H9 (cell line): ENCODE results near the gene P2RY4. TPM values are rescaled to one million over a fixed set of nuclear protein-coding genes. Genes with fewer than 3 reads are reported as not detected.

Experiments used
- DNase-seq: peaks from one replicate; pipeline ENCODE4 v3.0.0-alpha.2; 2017
- H2AFZ ChIP-seq: one replicate; pipeline ENCODE4 v1.6.1; 2013; ENCODE audit warnings: mild to moderate bottlenecking, low read length, control low read depth, moderate library complexity
- H2AK5ac ChIP-seq: 2 replicates; pipeline ENCODE4 v1.6.1; 2013; ENCODE audit warnings: low read length, control low read depth, mixed read lengths; ENCODE audit not compliant: insufficient read length
- H2BK120ac ChIP-seq: one replicate; pipeline ENCODE4 v1.6.1; 2013; ENCODE audit warnings: low read depth, mild to moderate bottlenecking, low read length, control low read depth, inconsistent platforms; ENCODE audit not compliant: poor library complexity, severe bottlenecking
- H2BK12ac ChIP-seq: 2 replicates; pipeline ENCODE4 v1.6.1; 2013; ENCODE audit warnings: low read length, control low read depth, mixed read lengths, low read depth; ENCODE audit not compliant: insufficient read length
- H2BK15ac ChIP-seq: 2 replicates; pipeline ENCODE4 v1.6.1; 2013; ENCODE audit warnings: low read depth, low read length, control low read depth
- H2BK20ac ChIP-seq: one replicate; pipeline ENCODE4 v1.6.1; 2013; ENCODE audit warnings: low read depth, mild to moderate bottlenecking, low read length, control low read depth, inconsistent platforms; ENCODE audit not compliant: poor library complexity, severe bottlenecking
- H2BK5ac ChIP-seq: 2 replicates; pipeline ENCODE4 v1.6.1; 2013; ENCODE audit warnings: low read length, control low read depth, mixed read lengths; ENCODE audit not compliant: insufficient read length
- H3K14ac ChIP-seq: 2 replicates; pipeline ENCODE4 v1.6.1; 2013; ENCODE audit warnings: low read length, control low read depth; ENCODE audit not compliant: insufficient read depth
- H3K18ac ChIP-seq: 2 replicates; pipeline ENCODE4 v1.6.1; 2013; ENCODE audit warnings: low read depth, mild to moderate bottlenecking, mixed read lengths, low read length, control low read depth; ENCODE audit not compliant: insufficient read length
- H3K23ac ChIP-seq: 2 replicates; pipeline ENCODE4 v1.6.1; 2013; ENCODE audit warnings: low read length, control low read depth, mixed read lengths, low read depth; ENCODE audit not compliant: insufficient read length
- H3K23me2 ChIP-seq: 2 replicates; pipeline ENCODE4 v1.6.1; 2013; ENCODE audit warnings: low read depth, mild to moderate bottlenecking, mixed read lengths, low read length, control low read depth; ENCODE audit not compliant: insufficient read length, poor library complexity, severe bottlenecking
- H3K27ac ChIP-seq: 2 replicates; pipeline ENCODE4 v1.5.1; 2013; ENCODE audit warnings: low read length, control low read depth, mixed read lengths, low read depth; ENCODE audit not compliant: insufficient read length
- H3K27me3 ChIP-seq: 2 replicates; pipeline ENCODE4 v1.6.1; 2013; ENCODE audit warnings: low read length, control low read depth, inconsistent platforms; ENCODE audit not compliant: insufficient read depth
- H3K4ac ChIP-seq: 2 replicates; pipeline ENCODE4 v1.6.1; 2013; ENCODE audit warnings: low read depth, mild to moderate bottlenecking, control low read depth, inconsistent platforms, low read length, moderate library complexity
- H3K4me1 ChIP-seq: 2 replicates; pipeline ENCODE4 v1.6.1; 2013; ENCODE audit warnings: low read length, control low read depth, inconsistent platforms; ENCODE audit not compliant: insufficient read depth
- H3K4me2 ChIP-seq: 2 replicates; pipeline ENCODE4 v1.6.1; 2013; ENCODE audit warnings: low read length, control low read depth, mixed read lengths; ENCODE audit not compliant: insufficient read length, insufficient read depth
- H3K56ac ChIP-seq: 2 replicates; pipeline ENCODE4 v1.6.1; 2013; ENCODE audit warnings: low read depth, mild to moderate bottlenecking, mixed read lengths, low read length, control low read depth; ENCODE audit not compliant: insufficient read length
- H3K79me1 ChIP-seq: 2 replicates; pipeline ENCODE4 v1.6.1; 2013; ENCODE audit warnings: low read depth, mild to moderate bottlenecking, moderate library complexity, low read length, control low read depth, inconsistent platforms; ENCODE audit not compliant: insufficient read depth, poor library complexity, severe bottlenecking
- H3K79me2 ChIP-seq: 2 replicates; pipeline ENCODE4 v1.6.1; 2013; ENCODE audit warnings: low read length, control low read depth, inconsistent platforms; ENCODE audit not compliant: insufficient read depth
- H3K9ac ChIP-seq: 2 replicates; pipeline ENCODE4 v1.6.1; 2013; ENCODE audit warnings: low read length, control low read depth, mixed read lengths; ENCODE audit not compliant: insufficient read length; ENCODE audit errors: extremely low read depth
- H3K9me3 ChIP-seq: one replicate; pipeline ENCODE4 v1.6.1; 2013; ENCODE audit warnings: low read depth, low read length, inconsistent platforms; ENCODE audit not compliant: control insufficient read depth
- H3T11ph ChIP-seq: one replicate; pipeline ENCODE4 v1.6.1; 2013; ENCODE audit warnings: mild to moderate bottlenecking, low read length, control low read depth, inconsistent platforms
- H4K20me1 ChIP-seq: one replicate; pipeline ENCODE4 v1.6.1; 2013; ENCODE audit not compliant: control insufficient read depth, insufficient read length, insufficient read depth
- H4K5ac ChIP-seq: 2 replicates; pipeline ENCODE4 v1.6.1; 2013; ENCODE audit warnings: low read depth, mild to moderate bottlenecking, mixed read lengths, low read length, control low read depth; ENCODE audit not compliant: insufficient read length
- H4K8ac ChIP-seq: replicated peaks from 2 replicates; pipeline ENCODE4 v1.6.1; 2013; ENCODE audit warnings: low read length, control low read depth, mixed read lengths, low read depth; ENCODE audit not compliant: insufficient read length
- H4K91ac ChIP-seq: 2 replicates; pipeline ENCODE4 v1.6.1; 2013; ENCODE audit warnings: low read depth, mild to moderate bottlenecking, moderate library complexity, mixed read lengths, low read length, control low read depth; ENCODE audit not compliant: insufficient read length
- H3K27ac Mint-ChIP-seq, 3 experiments: 2 replicates in 2 of 3; 3 replicates in 1 of 3; pipeline ENCODE4 v1.8.0; 2020 to 2021; ENCODE audit warnings: mixed read lengths in 3 of 3, mild to moderate bottlenecking in 1 of 3, moderate library complexity in 1 of 3
- H3K27me3 Mint-ChIP-seq: 2 replicates; pipeline ENCODE4 v1.8.0; 2021; ENCODE audit warnings: low read depth, mild to moderate bottlenecking, moderate library complexity, mixed read lengths
- H3K36me3 Mint-ChIP-seq, 3 experiments: 2 replicates in 2 of 3; 3 replicates in 1 of 3; pipeline ENCODE4 v1.8.0; 2020 to 2021; ENCODE audit warnings: low read depth in 3 of 3, mixed read lengths in 3 of 3; ENCODE audit not compliant: insufficient read depth in 1 of 3
- H3K4me1 Mint-ChIP-seq, 2 experiments: 2 replicates each; pipeline ENCODE4 v1.8.0; 2020; ENCODE audit warnings: mixed read lengths in 2 of 2
- H3K4me3 Mint-ChIP-seq, 2 experiments: 2 replicates in 1 of 2; 3 replicates in 1 of 2; pipeline ENCODE4 v1.8.0; 2020 to 2021; ENCODE audit warnings: mild to moderate bottlenecking in 2 of 2, mixed read lengths in 2 of 2, moderate library complexity in 1 of 2
- H3K9me3 Mint-ChIP-seq, 2 experiments: 2 replicates in 1 of 2; 3 replicates in 1 of 2; pipeline ENCODE4 v1.8.0; 2020; ENCODE audit warnings: mild to moderate bottlenecking in 2 of 2, mixed read lengths in 2 of 2, moderate library complexity in 1 of 2
- CTCF ChIP-seq: fragments of 200-600 bp; sonication (generic); conservative IDR thresholded peaks from 3 replicates; pipeline ENCODE4 v1.8.0; 2021; ENCODE audit warnings: antibody characterized with exemption, mild to moderate bottlenecking
- total RNA-seq: library from RNA; stranded (reverse); gene quantifications from 2 replicates; pipeline ENCODE4 v1.2.1, GENCODE V29; 2021

Gene P2RY4
- total RNA-seq, 1 experiment from 2014 or later: not detected

DNA sequence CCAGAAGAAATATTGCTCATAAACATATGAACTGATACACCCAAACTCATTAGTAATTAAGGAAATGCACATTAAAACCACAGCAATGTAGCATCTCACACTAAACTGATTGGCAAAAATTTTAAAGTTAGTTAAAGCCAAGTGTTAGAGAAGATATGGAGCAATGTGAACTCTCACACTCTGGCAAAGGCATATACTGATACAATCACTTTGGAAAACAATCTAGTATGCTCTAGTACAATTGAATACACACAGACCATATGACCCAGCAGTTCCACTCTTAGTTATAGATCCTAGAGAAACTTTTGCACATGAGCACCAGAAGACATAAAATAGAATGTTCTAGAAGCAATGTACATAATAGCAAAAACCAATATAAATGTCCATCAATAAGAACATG lies 34.0 kb downstream of the P2RY4 start:
- no peaks in the 10 kb centered on the region for H3K27me3 ChIP-seq
- no peak for DNase-seq
- no peak overlapping the region for H3K14ac ChIP-seq
- no peaks in the 10 kb centered on the region for H3K4me1 ChIP-seq
- H3K79me1 ChIP-seq: no peaks in the 10 kb centered on the region
- peaks cover 50 to 71% of the 10 kb centered on the region in 2 experiments for H3K9me3 Mint-ChIP-seq
- no peak overlapping the region for H2BK15ac ChIP-seq
- no peaks in the 10 kb centered on the region for H3K4me1 Mint-ChIP-seq
- H2AK5ac ChIP-seq: no peak overlapping the region
- no peak overlapping the region for H4K91ac ChIP-seq
- H3K18ac ChIP-seq: no peak overlapping the region
- H3K23ac ChIP-seq: no peak overlapping the region
- no peak for TF ChIP-seq CTCF
- H3K56ac ChIP-seq: no peak overlapping the region
- H2BK20ac ChIP-seq: no peak overlapping the region
- no peak overlapping the region for H4K8ac ChIP-seq
- H3K23me2 ChIP-seq: no peaks in the 10 kb centered on the region
- H3K27ac Mint-ChIP-seq: no peak overlapping the region
- H3K4me3 Mint-ChIP-seq: no peak overlapping the region
- no peak overlapping the region for H3K4ac ChIP-seq
- no peak overlapping the region for H3K27ac ChIP-seq
- H2AFZ ChIP-seq: no peak overlapping the region
- H3K9me3 ChIP-seq: peaks cover 23% of the 10 kb centered on the region
- H3T11ph ChIP-seq: no peak overlapping the region
- no peak overlapping the region for H2BK5ac ChIP-seq
- H4K20me1 ChIP-seq: no peaks in the 10 kb centered on the region
- H3K27me3 Mint-ChIP-seq: no peaks in the 10 kb centered on the region
- H4K5ac ChIP-seq: no peak overlapping the region
- no peak overlapping the region for H3K9ac ChIP-seq
- H3K36me3 Mint-ChIP-seq: no peaks in the 10 kb centered on the region; a peak in 1 of 7 replicates
- H3K79me2 ChIP-seq: no peaks in the 10 kb centered on the region
- no peak overlapping the region for H3K4me2 ChIP-seq
- no peak overlapping the region for H2BK120ac ChIP-seq
- no peak overlapping the region for H2BK12ac ChIP-seq
